HG03571 (cell line): ENCODE data around the gene C6.
"Not testable (repeated sequence)": the region's sequence is repeated elsewhere in the genome, so short reads cannot be mapped to it uniquely, and the experiment has no call there.

Experiments used
- ATAC-seq: cut with Tn5 transposase; IDR thresholded peaks from one replicate; pipeline ENCODE4 v1.9.1; 2021; ENCODE audit not compliant: unreplicated experiment

The C6 gene

GRCh38 chr5:41200506-41200905, 12.8 kb downstream of the C6 start:
- ATAC-seq: no peak

GRCh38 chr5:41199660-41200059, 13.7 kb downstream of the C6 start:
- no peak for ATAC-seq

DNA sequence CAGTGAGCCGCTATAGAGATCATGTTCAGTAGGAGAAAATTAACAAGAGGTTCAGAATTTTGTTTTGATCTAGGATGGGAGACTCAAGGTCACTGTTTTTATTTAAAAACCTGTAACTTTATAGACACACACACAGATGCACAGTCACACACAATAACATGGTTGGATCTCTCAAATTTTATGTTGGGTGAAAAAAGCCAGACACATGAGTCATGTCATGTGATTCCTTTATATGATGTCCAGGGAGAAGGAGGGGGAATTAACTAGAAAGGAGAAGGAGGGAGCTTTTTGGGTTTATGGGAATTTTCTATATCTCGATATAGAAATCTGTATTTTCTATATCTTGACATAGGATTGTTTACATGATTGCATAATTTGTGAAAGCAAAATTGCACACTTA, 17.1 kb downstream of the C6 start:
- no peak for ATAC-seq

GRCh38 chr5:41195228-41195627, 18.1 kb downstream of the C6 start:
- no peak for ATAC-seq

- no peak for ATAC-seq
Observed at GRCh38 chr5:41194339-41194738, 19.0 kb downstream of the C6 start.

DNA sequence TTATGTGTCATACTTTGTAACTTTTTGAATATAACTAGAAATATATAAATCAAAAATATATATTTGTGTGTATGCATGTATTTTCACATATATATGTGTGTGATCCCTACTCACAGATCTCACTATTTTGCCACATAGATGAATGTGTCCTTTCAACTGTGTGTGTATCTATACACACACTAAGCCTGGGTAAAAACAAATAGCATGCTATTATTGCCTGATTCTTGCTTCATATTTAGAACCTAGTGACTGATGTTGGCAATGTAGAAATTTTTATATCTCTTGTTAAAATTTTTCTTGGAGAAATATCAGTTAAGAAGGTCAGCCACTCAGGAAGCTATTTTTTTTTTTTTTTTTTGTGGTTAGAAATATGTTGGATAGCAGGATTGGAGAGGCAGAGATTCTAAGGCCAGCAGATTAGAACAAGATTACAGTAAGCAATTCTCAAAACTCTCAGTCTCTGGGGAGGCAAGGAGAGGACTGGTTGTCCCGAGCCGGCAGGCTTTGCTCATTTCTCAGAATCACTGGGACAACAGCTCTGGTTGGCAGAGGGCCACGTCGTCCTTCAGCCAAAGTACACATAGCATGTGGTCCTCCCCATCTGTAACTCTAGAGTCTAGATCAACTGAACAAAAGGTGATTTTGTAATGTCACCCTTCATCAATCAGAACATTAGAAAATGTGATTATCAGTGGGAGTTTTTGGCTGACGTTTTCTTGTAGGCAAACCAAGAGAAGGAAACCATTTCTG, 19.7 kb downstream of the C6 start:
- ATAC-seq: no peak

DNA sequence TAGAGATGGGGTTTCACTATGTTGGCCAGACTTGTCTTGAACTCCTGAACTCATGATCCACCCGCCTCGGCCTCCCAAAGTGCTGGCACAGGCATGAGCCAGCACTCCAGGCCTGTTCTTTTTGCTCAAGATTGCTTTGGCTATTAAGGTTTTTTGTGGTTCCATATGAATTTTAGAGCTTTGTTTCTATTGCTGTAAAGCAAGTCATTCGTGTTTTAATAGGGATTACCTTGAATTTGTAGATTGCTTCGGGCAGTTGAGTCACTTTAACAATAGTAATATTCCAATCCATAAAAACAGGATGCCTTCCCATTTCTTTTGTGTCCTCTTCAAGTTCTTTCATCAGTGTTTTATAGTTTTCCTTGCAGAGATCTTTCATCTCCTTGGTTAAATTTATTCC, 22.1 kb downstream of the C6 start:
- no peak for ATAC-seq

DNA sequence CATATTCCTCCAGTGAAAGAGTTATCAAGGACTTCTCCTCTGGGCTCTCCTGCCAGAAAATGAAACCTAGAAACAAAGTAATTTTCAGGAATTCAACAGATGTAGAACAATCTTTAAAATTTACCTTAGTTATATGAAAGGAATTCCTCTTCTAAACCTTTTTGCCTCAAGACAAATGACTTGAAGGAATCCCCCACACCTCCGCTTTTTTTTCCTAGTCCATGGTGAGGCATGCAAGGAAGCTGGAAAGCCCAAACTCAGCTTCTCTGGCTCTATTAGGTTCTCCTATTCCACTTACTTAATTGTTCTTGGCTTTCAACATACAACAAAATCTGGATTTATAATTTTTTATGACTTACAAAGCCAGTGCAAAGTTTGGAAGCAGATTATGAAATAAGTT, 27.2 kb downstream of the C6 start:
- no peak for ATAC-seq

DNA sequence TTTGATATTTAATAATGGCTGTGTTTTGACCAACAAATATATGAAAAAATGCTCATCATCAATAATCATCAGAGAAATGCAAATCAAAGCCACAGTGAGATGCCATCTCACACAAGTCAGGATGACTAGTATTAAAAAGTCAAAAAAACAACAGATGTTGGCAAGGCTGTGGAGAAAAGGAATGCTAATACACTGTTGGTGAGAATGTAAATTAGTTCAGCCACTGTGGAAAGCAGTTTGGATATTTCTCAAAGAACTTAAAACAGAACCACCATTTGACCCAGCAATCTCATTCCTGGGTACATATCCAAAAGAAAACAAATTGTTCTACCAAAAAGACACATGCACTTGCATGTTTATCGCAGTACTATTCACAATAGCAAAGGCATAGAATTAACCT, 30.0 kb downstream of the C6 start:
- ATAC-seq: not testable (repeated sequence)

DNA sequence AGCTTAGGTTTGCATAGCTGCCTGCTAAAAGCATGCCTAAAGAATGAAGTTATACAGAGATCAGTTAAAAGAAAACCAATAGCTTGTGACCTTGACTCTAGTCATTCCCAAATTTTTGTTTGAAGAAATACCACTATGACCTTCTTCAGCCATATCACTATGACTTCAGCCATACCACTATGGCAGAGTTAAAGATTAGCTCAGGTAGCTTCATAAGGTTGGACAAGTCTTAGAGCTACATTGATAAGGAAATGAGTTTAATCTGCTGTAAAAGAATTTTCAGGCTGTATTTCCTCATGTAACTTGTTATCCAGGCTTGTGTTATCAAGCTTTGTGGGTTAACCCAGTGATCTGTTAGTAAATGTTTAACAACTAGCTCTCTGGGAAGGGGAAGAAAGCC, 30.7 kb downstream of the C6 start:
- ATAC-seq: no peak

DNA sequence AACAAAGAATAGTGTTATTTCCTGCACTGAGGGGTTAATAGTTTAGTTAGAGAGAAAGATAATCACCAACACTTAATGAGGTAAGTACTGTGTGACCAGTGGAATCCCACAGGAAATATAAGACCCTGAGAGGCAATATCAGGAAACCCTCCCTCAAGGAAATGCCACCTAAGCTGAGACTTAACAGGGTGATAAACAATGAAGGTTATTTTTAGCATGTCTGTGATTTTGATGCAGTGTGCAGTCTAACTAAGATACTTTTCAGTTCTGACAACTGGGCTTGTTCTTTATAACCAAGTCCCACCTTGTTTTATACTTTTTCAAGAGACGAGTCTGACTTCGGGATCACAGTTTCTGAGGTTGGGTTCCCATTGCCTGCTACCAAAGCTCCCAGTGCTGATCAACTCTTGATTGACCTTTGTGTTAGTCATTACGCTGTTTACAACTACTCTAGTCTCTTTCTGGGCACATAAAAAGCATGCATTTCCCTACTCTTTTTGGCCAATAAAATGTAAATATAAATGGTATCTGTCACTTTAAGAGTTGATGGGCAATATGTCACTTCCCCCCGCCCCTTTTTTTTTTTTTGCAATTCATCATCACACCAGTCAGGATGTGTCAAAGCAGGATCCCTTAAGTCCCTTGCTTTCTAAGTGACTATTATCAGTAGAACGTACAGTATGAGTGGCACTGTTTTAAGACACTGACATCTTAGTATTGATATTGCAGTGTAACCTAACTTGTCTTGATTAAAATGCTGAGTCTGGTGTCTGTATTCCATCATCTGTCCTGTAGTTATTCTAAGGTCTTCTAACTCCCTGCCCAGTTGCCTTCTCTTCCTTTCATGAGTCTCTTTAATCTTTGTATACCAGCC, 31.4 kb downstream of the C6 start:
- no peak for ATAC-seq

DNA sequence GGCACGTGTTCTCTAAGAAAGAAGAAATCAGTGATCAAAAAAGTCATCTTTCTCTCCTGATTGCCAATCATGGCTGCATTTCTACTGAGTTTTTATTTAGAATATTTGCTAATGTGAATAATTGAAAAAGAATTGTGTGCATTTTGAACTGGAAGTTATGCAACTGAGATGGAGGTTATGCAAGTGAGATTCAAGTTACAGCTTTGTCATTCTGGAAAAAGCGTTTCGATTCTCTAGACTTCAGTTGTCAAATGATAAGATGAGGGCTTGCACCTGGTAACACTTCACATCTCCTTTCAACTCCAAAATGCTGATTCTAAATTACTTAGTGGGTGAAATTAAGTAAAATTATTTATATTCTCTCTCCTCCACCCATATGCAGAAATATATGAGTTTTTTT, 36.4 kb downstream of the C6 start:
- ATAC-seq: no peak

GRCh38 chr5:41172012-41172411, 41.3 kb downstream of the C6 start:
- no peak for ATAC-seq

DNA sequence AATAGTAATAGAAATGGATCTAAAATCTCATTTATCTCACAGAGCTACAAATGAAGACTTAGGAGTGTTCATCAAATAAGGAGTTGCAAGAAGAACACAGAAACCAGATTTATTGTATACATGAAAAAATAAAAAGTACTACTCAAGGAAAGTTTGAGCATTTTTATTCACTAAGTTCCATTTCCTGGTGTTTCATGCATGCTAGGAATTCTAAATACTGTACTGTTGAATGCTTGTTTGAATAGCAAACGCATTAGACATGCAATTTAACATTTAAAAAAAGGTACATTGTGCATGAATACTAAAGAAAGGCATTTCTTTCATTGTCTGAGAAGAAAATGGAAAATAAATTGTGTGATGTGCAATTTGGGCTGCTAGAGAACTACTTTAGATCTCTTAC, 52.1 kb downstream of the C6 start:
- ATAC-seq: no peak

- no peak for ATAC-seq
Observed at GRCh38 chr5:41157272-41157894, 55.9 kb downstream of the C6 start.

DNA sequence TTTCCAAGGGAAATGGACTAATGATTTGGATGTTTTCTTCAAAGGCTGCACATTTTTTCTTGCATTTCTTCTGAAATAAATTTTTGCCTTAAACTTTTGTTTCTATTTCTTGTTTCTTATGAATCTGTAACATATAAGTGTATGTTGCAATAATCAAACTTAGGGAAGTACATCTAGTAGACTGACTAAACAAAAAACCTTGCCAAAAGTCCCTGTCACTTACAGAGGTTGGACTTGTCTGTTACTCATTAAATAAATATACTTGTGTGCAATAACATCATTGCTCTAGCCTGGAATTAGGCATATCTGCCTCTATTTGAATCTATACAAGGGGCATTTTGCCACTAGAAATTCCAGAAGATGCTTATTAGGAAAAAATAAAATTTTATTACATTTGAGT, 56.6 kb downstream of the C6 start:
- ATAC-seq: no peak

DNA sequence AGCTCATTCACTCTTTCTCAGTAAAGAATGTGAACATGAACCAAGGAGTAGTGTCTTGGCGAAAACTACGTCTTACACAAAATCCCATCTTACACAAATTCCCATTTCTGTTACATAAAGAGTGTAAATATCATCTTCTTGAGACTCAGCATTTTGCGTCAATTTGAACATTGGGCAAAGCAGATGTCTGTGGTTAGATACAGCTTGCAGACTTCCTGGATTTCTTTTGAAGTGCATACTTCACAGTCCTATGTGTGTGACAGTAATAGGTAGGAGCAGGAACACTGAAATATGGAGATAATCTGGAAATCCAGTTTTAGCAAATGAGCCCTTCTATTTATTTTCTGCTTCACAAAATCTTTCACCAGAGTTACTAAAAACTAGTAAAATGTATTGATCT, 58.8 kb downstream of the C6 start:
- no peak for ATAC-seq

GRCh38 chr5:41151564-41151963, 61.8 kb downstream of the C6 start:
- no peak for ATAC-seq

GRCh38 chr5:41148448-41148847, 64.9 kb downstream of the C6 start:
- no peak for ATAC-seq

- ATAC-seq: no peak
Observed at GRCh38 chr5:41145306-41145705, 68.0 kb downstream of the C6 start.

- ATAC-seq: no peak
Observed at GRCh38 chr5:41143131-41143901, 70.0 kb downstream of the C6 start.
